Glutamatergic neuron (in vitro differentiated cells): ENCODE data around the gene KCNJ1. TPM values are rescaled to one million over a fixed set of nuclear protein-coding genes. Genes with fewer than 3 reads are reported as not detected.

Source experiments
- DNase-seq: peaks from one replicate; pipeline ENCODE4 v3.0.0; 2022
- H3K27ac Mint-ChIP-seq: one replicate; pipeline ENCODE4 v1.8.0; 2020; ENCODE audit warnings: mild to moderate bottlenecking, mixed read lengths, inconsistent platforms; ENCODE audit not compliant: unreplicated experiment
- H3K27me3 Mint-ChIP-seq: one replicate; pipeline ENCODE4 v1.8.0; 2020; ENCODE audit warnings: mild to moderate bottlenecking, moderate library complexity, mixed read lengths, inconsistent platforms; ENCODE audit not compliant: unreplicated experiment
- H3K36me3 Mint-ChIP-seq: one replicate; pipeline ENCODE4 v1.8.0; 2020; ENCODE audit warnings: mild to moderate bottlenecking, mixed read lengths, inconsistent platforms; ENCODE audit not compliant: unreplicated experiment
- H3K4me1 Mint-ChIP-seq: one replicate; pipeline ENCODE4 v1.8.0; 2020; ENCODE audit warnings: mild to moderate bottlenecking, low read depth, mixed read lengths, inconsistent platforms; ENCODE audit not compliant: unreplicated experiment
- H3K4me3 Mint-ChIP-seq: one replicate; pipeline ENCODE4 v1.8.0; 2020; ENCODE audit warnings: mild to moderate bottlenecking, mixed read lengths, inconsistent platforms; ENCODE audit not compliant: unreplicated experiment
- H3K9me3 Mint-ChIP-seq: one replicate; pipeline ENCODE4 v1.8.0; 2020; ENCODE audit warnings: mild to moderate bottlenecking, moderate library complexity, mixed read lengths, inconsistent platforms; ENCODE audit not compliant: unreplicated experiment
- long read RNA-seq: library from polyadenylated mRNA; unstranded; transcript quantifications from one replicate; pipeline ENCODE4 v2.0.0, GENCODE V29; 2020; ENCODE audit not compliant: unreplicated experiment
- total RNA-seq: library from RNA; stranded (reverse); fragmentation: NEBNext Ultra II Directional; extraction: Animal tissue kit (Norgen Biotek cat#: 25700); gene quantifications from one replicate; pipeline ENCODE4 v1.2.1, GENCODE V29; 2021; ENCODE audit not compliant: unreplicated experiment
- TF ChIP-seq, protein P1 (sequence below): fragments of 200-600 bp; sonication (generic); IDR thresholded peaks from one replicate; pipeline ENCODE4 v1.5.0; 2021; ENCODE audit not compliant: partially characterized antibody, unreplicated experiment

Gene KCNJ1
- not detected for total RNA-seq
- long read RNA-seq = 0 reads

DNA sequence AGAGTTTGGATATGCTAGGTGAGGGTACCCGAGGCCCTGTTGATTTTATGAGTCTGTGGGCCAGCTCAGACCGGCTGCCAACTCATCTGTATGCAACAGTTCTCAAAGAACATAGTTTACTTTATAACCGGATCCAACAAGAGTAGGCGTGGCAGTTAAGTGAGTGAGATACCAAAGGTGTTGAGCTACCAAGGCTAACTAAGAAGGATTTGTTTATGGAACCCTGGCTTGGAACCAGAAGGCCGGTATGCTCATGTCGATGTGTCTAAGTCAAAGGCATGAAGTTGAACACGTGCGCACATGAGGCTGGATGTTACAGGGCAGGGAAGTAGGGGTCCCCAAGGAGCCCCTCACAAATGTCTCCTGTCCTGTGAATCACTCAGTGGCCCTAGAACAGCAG, at the start of gene KCNJ1:
KCNJ1 (minus strand) TSS at position 20 of the 400 bp plus-strand sequence. CDS start 27,053 bp downstream, outside the sequence.
- Mint-ChIP-seq H3K4me1 (no peaks in the 10 kb centered on the region), H3K4me3 (no peak within 1 kb of the TSS), H3K27ac (no peak within 1 kb of the TSS), H3K27me3 (peaks cover 4% of the 10 kb centered on the region), H3K9me3 (peaks cover 5% of the 10 kb centered on the region), H3K36me3 (no peaks in the 10 kb centered on the region)
- DNase-seq = no peak
- TF ChIP-seq, protein P1, sequence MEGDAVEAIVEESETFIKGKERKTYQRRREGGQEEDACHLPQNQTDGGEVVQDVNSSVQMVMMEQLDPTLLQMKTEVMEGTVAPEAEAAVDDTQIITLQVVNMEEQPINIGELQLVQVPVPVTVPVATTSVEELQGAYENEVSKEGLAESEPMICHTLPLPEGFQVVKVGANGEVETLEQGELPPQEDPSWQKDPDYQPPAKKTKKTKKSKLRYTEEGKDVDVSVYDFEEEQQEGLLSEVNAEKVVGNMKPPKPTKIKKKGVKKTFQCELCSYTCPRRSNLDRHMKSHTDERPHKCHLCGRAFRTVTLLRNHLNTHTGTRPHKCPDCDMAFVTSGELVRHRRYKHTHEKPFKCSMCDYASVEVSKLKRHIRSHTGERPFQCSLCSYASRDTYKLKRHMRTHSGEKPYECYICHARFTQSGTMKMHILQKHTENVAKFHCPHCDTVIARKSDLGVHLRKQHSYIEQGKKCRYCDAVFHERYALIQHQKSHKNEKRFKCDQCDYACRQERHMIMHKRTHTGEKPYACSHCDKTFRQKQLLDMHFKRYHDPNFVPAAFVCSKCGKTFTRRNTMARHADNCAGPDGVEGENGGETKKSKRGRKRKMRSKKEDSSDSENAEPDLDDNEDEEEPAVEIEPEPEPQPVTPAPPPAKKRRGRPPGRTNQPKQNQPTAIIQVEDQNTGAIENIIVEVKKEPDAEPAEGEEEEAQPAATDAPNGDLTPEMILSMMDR = no peak

DNA sequence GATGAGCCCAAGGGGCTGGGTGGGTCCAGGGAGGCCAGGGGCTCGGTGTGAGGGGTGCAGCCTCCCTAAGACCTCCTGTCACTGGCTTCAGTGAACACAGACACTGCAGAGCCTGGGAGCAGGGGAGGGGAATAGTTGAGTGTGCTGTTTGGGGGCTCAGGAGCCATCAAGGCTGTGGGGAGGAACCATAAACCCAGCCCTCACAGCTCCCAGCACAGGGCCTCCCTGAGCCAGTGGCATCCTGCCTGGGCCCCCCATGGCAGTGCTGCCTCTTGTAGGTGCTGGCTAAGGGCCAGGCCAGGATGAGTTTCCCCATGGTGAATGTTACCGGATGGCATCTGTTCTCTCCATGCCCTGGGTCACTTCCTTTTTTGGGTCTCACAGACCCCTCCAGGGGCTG, 49.6 kb upstream of the KCNJ1 start:
- Mint-ChIP-seq H3K9me3 (peaks cover 17% of the 10 kb centered on the region), H3K4me3 (no peak overlapping the region), H3K4me1 (peaks cover 29% of the 10 kb centered on the region), H3K36me3 (peaks cover 17% of the 10 kb centered on the region), H3K27me3 (peaks cover 12% of the 10 kb centered on the region), H3K27ac (no peak overlapping the region)
- TF ChIP-seq, protein P1 = no peak
- DNase-seq = no peak

DNA sequence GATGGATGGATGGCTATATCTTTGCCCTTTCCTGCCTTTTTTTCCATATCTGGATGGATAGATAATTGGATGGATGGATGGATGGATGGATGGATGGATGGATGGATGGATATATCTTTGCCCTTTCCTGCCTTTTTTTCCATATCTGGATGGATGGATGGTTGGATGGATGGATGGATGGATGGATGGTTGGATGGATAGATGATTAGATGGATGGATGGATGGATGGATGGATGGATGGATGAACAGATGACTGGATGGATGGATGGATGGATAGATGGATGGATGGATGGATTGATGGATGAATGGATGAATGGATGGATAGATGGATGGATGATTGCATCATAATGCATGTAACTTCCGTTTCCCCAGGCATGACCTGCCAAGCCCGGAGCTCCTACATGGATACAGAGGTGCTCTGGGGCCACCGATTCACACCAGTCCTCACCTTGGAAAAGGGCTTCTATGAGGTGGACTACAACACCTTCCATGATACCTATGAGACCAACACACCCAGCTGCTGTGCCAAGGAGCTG, 49.0 kb upstream of the KCNJ1 start:
- Mint-ChIP-seq H3K9me3 (peaks cover 19% of the 10 kb centered on the region), H3K36me3 (peaks cover 17% of the 10 kb centered on the region), H3K27ac (no peak overlapping the region), H3K4me3 (peak overlapping the region; percentile 30), H3K27me3 (peaks cover 14% of the 10 kb centered on the region), H3K4me1 (peaks cover 29% of the 10 kb centered on the region)
- TF ChIP-seq, protein P1 = no peak
- no peak for DNase-seq

DNA sequence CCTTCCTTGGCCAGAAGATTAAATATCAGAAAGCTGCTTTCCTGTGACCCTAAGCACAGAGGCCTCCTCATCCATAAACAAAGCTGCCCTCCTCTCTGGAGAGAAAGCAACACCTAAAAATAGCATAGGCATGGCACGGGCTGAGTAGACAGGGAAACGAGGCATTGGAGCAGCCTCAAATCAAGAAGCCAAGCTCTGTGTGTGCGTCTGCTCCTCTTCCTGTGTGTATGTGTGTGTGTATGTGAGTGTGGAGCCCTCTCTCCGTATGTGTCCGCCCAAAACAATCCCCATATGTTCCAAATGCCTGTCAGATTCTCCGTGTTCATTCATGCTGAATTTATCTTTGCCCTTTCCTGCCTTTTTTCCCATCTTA, 48.0 kb upstream of the KCNJ1 start:
- no peak for DNase-seq
- H3K27ac Mint-ChIP-seq = no peak overlapping the region
- peaks cover 17% of the 10 kb centered on the region for H3K36me3 Mint-ChIP-seq
- TF ChIP-seq, protein P1 = no peak
- H3K27me3 Mint-ChIP-seq = peaks cover 10% of the 10 kb centered on the region
- H3K4me3 Mint-ChIP-seq = peak overlapping the region; percentile 74
- H3K9me3 Mint-ChIP-seq = peaks cover 19% of the 10 kb centered on the region
- peaks cover 25% of the 10 kb centered on the region for H3K4me1 Mint-ChIP-seq

DNA sequence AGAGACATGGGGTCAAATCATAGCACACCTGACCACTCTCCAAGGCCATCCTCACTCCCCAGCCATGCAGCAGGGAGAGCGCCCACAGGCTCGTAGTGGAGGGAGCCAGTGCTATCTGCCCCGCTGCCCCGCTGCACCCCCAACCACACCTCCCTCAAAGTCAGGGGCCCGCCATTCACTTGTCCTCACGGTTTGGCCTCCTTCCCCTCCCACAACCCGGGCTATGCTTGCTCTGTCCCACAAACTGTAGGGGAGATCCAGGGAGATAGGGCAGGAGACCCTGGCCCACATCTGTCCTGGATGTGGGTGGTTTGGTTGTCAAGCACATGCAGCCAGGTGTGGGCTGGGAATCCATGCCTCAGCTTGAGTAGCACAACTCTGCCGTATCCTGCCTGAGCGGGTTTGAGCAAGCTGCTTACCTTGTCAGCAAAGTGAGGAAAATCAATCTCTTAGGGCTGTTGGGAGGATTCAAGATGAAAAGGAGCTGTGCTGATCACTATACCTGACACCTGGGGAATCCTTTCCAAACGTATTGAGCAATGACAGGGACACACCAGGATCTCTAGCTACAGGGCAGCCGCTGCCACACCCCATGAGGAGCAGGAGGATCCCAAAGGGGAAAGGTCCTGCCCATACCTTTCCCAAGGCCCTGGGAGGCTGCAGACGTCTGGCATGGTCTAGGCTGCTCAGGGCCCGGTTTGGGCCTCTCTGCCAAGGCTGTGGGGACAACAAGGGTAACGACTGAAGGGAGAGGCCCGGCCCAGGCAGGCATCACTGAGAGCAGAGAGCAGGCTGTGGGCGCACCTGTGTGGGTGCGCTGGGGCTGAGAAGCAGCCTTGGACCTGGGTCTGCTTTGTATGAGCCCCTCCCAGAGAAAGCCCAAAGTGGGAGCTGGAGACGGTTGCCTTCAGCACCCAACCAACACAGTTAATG, 47.4 kb upstream of the KCNJ1 start:
- DNase-seq = no peak
- Mint-ChIP-seq H3K27ac (no peak overlapping the region), H3K36me3 (peaks cover 17% of the 10 kb centered on the region), H3K27me3 (peaks cover 10% of the 10 kb centered on the region), H3K4me3 (no peak overlapping the region), H3K9me3 (peaks cover 19% of the 10 kb centered on the region), H3K4me1 (peaks cover 25% of the 10 kb centered on the region)
- TF ChIP-seq, protein P1 = no peak
